ENCODE results near the gene POT1.

DNA sequence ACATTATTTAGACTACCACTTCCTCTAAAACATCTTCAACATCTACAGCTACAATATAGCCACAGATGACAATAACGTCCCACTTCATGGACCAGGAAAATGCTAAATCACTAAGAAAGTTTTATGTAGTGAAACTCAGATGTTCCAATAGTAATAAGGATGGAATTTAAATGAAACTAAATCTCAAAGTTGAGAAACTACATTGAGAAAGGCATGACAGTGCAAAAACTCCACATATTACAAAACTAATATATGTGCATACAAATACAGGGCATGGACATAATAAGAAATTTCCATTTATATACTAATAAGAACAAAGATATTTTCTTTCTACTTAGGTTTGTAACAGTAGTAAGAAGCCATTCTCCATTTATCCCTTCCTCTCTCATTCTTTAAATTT is 31.1 kb downstream of the POT1 start:
- no peak for TF ChIP-seq ZNF274 (IDR thresholded peaks at IDR 0.05; ENCODE audit: borderline replicate concordance, extremely low read depth, low read length)
- no peak for TF ChIP-seq CTCF (IDR thresholded peaks at IDR 0.05; ENCODE audit: control extremely low read depth in 1 of 3, insufficient read depth in 1 of 3, low read depth in 1 of 3, low read length in 3 of 3)
- TF ChIP-seq POLR2A (IDR thresholded peaks at IDR 0.05; ENCODE audit: control extremely low read depth in 1 of 2, low read depth in 2 of 2, low read length in 2 of 2), result no peak
- TF ChIP-seq CBX5 (IDR thresholded peaks at IDR 0.05; ENCODE audit: low read depth, low read length), result no peak
- no peak for TF ChIP-seq ASH2L (IDR thresholded peaks at IDR 0.05; ENCODE audit: low read length)
- no peak for TF ChIP-seq CEBPB (IDR thresholded peaks at IDR 0.05; ENCODE audit: low read depth, low read length)
